ENCODE measurements around the gene ACTN4.

ACTN4 gene

DNA sequence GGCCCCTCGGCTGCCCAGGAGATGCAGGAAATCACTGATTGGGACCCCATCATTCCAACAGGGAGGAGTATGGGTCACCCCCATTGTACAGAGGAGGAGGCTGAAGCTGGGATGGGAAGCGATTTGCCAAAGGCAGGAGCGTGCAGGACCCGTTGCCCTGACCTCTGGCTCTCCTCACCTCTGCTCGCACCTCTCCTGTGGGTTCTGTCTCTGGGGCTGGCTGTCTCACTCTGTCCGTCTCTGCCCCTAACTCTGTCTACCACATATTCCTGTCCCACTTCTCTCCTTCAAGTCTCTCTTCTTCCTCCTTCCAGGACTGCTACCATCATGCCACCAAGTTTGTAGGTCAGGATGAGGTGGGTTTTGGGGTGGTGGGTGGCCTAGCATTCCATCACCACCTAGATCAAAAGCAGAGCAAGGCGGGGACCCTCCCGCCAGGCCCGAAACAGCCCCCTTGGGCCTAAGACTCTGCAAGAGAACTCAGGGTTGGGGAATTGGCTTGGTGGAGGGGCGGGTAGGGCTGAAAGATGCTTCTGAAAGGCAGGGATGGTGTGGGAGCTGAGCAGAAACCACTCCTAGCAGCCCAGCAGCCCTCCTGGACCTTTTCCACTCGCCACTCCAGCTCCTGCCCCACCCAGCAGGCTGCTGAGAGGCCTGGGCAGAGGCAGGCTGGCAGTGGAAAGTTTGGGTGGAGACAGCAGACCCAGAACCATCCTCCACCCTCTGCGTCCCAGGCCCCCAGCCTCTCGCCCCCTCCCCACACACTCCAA lies 126.9 kb downstream of the ACTN4 start:
- no peak for DNase-seq

DNA sequence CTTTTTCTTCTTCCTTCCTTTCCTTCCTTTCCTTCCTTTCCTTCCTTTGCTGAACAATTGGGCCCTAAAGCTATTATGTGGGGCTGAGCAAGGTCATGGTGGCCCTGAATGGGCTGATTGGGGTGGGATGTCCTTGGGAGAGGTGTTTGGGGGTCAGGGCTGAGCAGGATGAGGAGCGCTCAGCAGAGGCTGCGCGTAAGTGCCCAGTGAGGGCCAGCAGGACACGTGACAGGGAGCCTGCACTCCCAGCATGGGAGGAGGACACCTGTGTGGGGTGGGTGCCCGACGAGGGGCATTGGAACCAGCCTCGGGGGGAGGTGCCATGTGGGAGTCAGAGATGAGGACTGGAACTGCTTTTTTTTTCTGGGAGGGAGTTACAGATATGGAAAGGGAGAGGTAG lies 131.3 kb downstream of the ACTN4 start:
- DNase-seq: no peak

DNA sequence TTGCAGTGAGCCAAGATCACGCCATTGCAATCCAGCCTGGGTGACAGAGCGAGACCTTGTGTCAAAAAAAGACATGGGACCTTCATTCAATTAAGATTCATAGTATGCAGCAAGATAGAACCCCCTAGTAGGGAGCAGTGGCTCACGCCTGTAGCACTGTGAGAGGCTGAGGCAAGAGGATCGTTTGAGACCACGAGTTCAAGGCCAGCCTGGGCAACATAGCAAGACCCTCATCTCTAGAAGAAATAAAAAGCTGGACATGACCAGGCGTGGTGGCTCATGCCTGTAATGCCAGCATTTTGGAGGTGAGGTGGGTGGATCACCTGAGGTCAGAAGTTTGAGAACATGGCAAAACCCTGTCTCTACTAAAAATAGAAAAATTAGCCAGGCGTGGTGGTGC lies 133.0 kb downstream of the ACTN4 start:
- DNase-seq: no peak

DNA sequence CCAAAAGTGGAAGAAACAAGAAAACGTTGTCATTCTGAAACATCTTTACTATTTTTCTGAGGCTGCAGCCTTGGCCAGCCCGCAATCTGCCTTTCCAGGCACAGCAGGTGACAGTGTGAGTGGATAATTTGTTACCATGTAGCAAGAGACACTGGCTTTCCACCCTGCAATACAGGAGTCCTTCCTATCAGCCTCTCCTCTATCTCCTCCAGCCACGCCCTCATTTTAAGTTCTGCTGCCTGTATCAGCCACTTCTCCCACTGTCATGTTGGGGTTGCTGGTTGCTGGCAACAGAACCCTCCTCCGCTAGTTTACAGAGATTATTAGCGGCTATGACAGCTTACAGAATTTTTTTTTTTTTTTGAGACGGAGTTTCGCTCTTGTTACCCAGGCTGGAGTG lies 133.6 kb downstream of the ACTN4 start:
- no peak for DNase-seq
